Type B pancreatic cell (in vitro differentiated cells): Measurements from ENCODE around the gene TIGIT. TPM values are rescaled to one million over a fixed set of nuclear protein-coding genes. Genes with fewer than 3 reads are reported as not detected.

Source experiments
- DNase-seq: peaks from one replicate; pipeline ENCODE4 v3.0.0; 2021; ENCODE audit warnings: mixed read lengths; ENCODE audit not compliant: unreplicated experiment; ENCODE audit errors: extremely low spot score
- H3K27ac Mint-ChIP-seq: 2 replicates; pipeline ENCODE4 v1.8.0; 2021; ENCODE audit warnings: mild to moderate bottlenecking, mixed read lengths
- H3K27me3 Mint-ChIP-seq: 2 replicates; pipeline ENCODE4 v1.8.0; 2021; ENCODE audit warnings: mixed read lengths
- H3K36me3 Mint-ChIP-seq: 2 replicates; pipeline ENCODE4 v1.8.0; 2021; ENCODE audit warnings: mixed read lengths
- H3K4me1 Mint-ChIP-seq: one replicate; pipeline ENCODE4 v1.8.0; 2021; ENCODE audit warnings: mixed read lengths; ENCODE audit not compliant: unreplicated experiment
- H3K4me3 Mint-ChIP-seq: 2 replicates; pipeline ENCODE4 v1.8.0; 2021; ENCODE audit warnings: mild to moderate bottlenecking, mixed read lengths
- H3K9me3 Mint-ChIP-seq: 2 replicates; pipeline ENCODE4 v1.8.0; 2021; ENCODE audit warnings: mixed read lengths
- CTCF ChIP-seq: fragments of 200-600 bp; sonication (generic); conservative IDR thresholded peaks from 2 replicates; pipeline ENCODE4 v1.5.0; 2021; ENCODE audit warnings: antibody characterized with exemption, mild to moderate bottlenecking
- total RNA-seq: library from RNA; stranded (reverse); gene quantifications from 2 replicates; pipeline ENCODE4 v1.2.1, GENCODE V29; 2021; ENCODE audit warnings: low replicate concordance

The TIGIT gene
- total RNA-seq, 1 donor from 2014 or later, result not detected

GRCh38 chr3:114286266-114286665 lies 7.6 kb upstream of the TIGIT start:
- Mint-ChIP-seq H3K27me3 (no peaks in the 10 kb centered on the region), H3K27ac (no peak overlapping the region), H3K9me3 (no peaks in the 10 kb centered on the region), H3K36me3 (no peaks in the 10 kb centered on the region), H3K4me3 (no peak overlapping the region), H3K4me1 (no peaks in the 10 kb centered on the region)
- no peak for DNase-seq
- TF ChIP-seq CTCF, result no peak

GRCh38 chr3:114290911-114291901 lies 2.6 kb upstream of the TIGIT start:
- Mint-ChIP-seq H3K27ac (no peak overlapping the region), H3K4me1 (no peaks in the 10 kb centered on the region)
- no peak for DNase-seq

GRCh38 chr3:114294940-114295480 lies 1.2 kb downstream of the TIGIT start:
- H3K27me3 Mint-ChIP-seq, result peaks cover 4% of the 10 kb centered on the region
- no peak overlapping the region for H3K27ac Mint-ChIP-seq
- DNase-seq, result no peak
- H3K9me3 Mint-ChIP-seq, result no peaks in the 10 kb centered on the region
- no peak for TF ChIP-seq CTCF
- no peak overlapping the region for H3K4me3 Mint-ChIP-seq
- no peaks in the 10 kb centered on the region for H3K36me3 Mint-ChIP-seq
- no peaks in the 10 kb centered on the region for H3K4me1 Mint-ChIP-seq

More at GRCh38 chr3:114290911-114291901, 2.6 kb upstream of the TIGIT start:
- Mint-ChIP-seq H3K4me3 (no peak overlapping the region), H3K36me3 (no peaks in the 10 kb centered on the region), H3K27me3 (peaks cover 4% of the 10 kb centered on the region), H3K9me3 (no peaks in the 10 kb centered on the region)
- peak; percentile 78 for TF ChIP-seq CTCF

GRCh38 chr3:114295946-114296345 lies 2.1 kb downstream of the TIGIT start:
- Mint-ChIP-seq H3K4me1 (no peaks in the 10 kb centered on the region), H3K4me3 (no peak overlapping the region), H3K9me3 (no peaks in the 10 kb centered on the region), H3K27me3 (peaks cover 4% of the 10 kb centered on the region), H3K27ac (no peak overlapping the region), H3K36me3 (no peaks in the 10 kb centered on the region)
- no peak for TF ChIP-seq CTCF
- no peak for DNase-seq

- Mint-ChIP-seq H3K4me1 (no peaks in the 10 kb centered on the region), H3K36me3 (no peaks in the 10 kb centered on the region), H3K4me3 (no peak overlapping the region), H3K27me3 (peaks cover 10% of the 10 kb centered on the region), H3K27ac (no peak overlapping the region), H3K9me3 (no peaks in the 10 kb centered on the region)
- no peak for DNase-seq
- peak; percentile 64 for TF ChIP-seq CTCF
These were observed 5.6 kb downstream of the TIGIT start for GRCh38 chr3:114299421-114299820.
